HUDEP-2 (cell line): ENCODE results near the gene DHDDS.

ENCODE experiments used
- DNase-seq, 76 experiments: peaks; one replicate each; lab custom pipeline; 2025; ENCODE audit not compliant: unreplicated experiment in 76 of 76; lab: John Stamatoyannopoulos, UW

Gene DHDDS

GRCh38 chr1:26413031-26413430 is 19.1 kb upstream of the DHDDS start:
- no peak for DNase-seq

- peak in 70 of 76 experiments; percentile 7 to 79 (median 58) for DNase-seq
These were observed 14.9 kb upstream of the DHDDS start for GRCh38 chr1:26417111-26417759.

GRCh38 chr1:26418865-26419349 is 13.2 kb upstream of the DHDDS start:
- no peak for DNase-seq

GRCh38 chr1:26419494-26419893 is 12.6 kb upstream of the DHDDS start:
- no peak for DNase-seq

DNA sequence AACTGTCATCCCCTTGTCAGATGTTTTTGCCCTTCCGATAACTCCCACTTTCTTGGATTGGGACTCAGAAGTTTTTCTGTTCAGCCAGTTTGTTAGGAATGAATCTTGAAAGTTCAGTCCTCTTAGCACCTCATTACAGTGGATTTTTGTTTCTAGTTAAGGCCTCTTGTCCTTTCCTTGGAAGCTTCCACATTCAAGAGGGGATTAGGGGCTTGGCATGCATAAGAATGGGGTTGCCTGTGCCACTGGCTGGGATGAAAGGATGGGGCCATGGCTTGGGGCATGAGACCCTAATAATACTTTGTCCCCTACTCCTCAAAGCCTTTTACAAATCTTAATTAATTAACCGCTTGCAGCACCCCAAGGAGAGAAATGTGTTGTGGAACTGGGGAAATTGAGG is 2.4 kb upstream of the DHDDS start:
- DNase-seq: no peak

DNA sequence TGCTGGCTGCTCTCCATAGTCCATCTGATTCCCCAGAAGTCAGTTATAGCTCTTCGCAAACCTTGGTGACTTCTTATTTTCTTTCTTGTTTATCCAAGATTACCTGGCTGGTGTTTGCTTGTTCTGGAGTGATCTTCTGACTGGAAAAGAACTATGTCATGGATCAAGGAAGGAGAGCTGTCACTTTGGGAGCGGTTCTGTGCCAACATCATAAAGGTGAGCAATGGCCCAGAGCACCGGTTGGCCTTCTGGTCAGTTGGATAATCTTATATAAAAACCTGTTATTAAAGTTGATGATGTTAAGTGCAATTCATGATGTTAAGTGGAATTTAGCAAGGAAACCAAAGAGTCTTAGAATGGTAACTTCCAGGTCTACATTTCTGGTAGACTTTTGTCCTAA is 672 bp downstream of the DHDDS start:
- DNase-seq: no peak

- DNase-seq: no peak
These were observed 2.1 kb downstream of the DHDDS start for GRCh38 chr1:26434161-26434752.

DNA sequence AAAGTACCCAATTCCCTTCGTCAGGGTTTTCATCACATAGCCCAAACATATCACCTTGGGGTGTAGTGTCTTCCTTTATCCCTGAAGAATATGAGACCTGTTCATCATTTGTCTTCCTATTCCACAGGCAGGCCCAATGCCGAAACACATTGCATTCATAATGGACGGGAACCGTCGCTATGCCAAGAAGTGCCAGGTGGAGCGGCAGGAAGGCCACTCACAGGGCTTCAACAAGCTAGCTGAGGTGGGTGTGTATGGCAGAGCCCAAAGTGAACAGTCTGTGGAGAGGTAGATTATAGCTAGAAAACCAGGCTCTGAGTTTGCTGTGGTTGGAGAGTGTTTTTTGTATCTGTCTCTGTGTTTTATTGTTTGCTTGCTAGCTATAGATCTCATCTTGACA is 5.9 kb downstream of the DHDDS start:
- no peak for DNase-seq

DNA sequence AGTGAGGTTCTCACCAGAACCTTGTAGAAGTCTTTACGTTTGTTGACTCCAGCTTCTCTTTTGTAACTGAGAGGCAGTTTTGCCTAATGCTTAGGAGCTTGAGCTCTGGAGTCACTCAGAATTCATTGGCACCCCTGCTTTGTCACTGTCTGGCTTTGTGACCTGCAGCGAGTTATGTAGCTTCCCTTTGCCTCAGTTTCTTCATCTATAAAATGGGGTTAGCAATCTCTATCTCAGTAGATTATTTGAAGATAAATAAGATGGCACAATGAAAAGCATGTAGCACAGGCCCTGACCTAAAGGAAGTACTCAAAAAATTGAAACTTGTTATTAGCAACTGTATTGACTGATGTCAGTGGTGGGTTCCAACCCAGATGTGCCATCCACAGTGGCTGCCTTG is 8.1 kb downstream of the DHDDS start:
- DNase-seq: no peak

DNA sequence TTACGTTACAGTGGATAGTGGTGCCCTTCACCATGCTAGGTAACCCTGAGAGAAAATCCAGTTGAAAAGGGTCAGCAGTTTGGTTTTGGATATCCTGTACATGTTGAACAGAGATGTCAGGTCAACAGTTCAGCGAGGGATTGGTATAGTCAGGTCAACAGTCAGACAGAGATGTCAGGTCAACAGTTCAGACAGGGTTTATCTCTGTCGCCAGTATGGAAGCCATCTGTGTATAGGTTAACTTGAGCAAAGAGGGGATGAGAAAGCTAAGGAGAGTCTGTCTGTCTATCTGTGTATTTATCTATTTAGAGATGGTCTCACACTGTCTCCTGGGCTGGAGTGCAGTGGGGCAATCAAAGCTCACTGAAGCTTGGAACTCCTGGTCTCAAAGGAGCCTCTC is 17.7 kb downstream of the DHDDS start:
- no peak for DNase-seq

- no peak for DNase-seq
These were observed 18.8 kb downstream of the DHDDS start for GRCh38 chr1:26450908-26451307.

DNA sequence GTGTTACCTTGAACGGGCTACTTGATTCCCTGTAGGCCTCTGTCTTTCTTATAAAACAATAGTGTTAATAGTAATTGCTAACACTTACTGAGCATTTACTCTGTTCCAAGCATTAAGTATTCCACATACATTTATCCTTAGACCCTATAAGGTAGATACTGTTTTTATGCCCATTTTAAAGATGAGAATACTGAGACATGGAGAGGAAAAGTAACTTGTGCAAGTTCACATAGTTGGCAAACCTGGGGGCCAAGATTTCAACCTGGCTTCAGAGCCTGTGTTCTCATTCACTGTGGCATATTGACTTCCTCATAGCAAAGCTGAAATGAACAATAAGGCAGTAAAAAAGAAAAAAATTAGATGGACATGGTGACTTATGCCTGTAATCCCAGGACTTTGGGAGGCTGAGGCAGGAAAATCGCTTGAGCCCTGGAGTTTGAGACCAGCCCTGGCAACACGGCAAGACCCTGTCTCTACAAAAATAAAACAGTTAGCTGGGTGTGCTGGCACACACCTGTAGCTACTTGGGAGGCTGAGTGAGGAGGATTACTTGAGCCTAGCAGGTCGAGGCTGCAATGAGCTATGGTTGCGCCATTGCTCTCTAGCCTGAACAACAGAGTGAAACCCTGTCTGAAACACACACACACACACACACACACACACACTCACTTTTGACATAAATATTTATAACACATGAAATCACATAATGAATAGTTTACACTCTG is 20.5 kb downstream of the DHDDS start:
- DNase-seq: no peak

GRCh38 chr1:26459148-26459547 is 27.0 kb downstream of the DHDDS start:
- no peak for DNase-seq

DNA sequence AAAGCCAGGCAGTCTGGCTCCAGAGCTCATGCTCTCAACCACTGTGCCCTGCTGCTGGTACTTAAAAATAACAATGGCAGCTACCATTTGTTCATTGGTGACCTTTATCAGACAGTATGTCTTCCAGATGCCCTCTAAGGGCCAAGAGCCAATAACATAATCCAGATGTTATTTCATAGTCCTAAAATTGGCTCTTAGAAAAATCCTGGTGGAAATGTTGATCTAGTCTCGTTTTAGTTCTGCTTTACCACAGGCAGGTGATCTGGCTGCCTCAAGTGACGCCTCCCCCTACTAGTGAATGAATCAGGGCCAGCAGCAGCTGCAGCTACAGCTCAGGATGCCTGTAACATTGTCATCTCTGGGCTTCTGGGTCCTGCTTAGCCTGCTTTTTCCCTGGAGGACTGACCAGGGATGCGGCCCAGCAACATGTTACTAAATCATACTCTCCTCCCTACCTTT is 27.5 kb downstream of the DHDDS start:
- no peak for DNase-seq

DNA sequence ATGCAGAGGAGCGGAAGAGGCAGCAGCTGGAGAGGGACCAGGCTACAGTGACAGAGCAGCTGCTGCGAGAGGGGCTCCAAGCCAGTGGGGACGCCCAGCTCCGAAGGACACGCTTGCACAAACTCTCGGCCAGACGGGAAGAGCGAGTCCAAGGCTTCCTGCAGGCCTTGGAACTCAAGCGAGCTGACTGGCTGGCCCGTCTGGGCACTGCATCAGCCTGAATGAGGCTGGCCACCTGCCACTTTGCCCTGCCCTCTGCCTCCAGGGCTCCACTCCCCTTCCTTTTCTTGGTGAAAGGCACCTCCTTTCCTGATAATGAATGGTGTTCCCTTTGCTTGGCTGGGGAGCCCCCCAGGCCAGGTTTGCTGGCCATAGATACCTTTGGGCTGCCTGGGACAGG is 36.8 kb downstream of the DHDDS start:
- peak in 2 of 76 experiments; percentile 20 to 37 for DNase-seq

- DNase-seq: no peak
These were observed 37.4 kb downstream of the DHDDS start for GRCh38 chr1:26469558-26469957.

- peak in 1 of 76 experiments; percentile 7 for DNase-seq
These were observed 38.9 kb downstream of the DHDDS start for GRCh38 chr1:26470878-26471497.

DNA sequence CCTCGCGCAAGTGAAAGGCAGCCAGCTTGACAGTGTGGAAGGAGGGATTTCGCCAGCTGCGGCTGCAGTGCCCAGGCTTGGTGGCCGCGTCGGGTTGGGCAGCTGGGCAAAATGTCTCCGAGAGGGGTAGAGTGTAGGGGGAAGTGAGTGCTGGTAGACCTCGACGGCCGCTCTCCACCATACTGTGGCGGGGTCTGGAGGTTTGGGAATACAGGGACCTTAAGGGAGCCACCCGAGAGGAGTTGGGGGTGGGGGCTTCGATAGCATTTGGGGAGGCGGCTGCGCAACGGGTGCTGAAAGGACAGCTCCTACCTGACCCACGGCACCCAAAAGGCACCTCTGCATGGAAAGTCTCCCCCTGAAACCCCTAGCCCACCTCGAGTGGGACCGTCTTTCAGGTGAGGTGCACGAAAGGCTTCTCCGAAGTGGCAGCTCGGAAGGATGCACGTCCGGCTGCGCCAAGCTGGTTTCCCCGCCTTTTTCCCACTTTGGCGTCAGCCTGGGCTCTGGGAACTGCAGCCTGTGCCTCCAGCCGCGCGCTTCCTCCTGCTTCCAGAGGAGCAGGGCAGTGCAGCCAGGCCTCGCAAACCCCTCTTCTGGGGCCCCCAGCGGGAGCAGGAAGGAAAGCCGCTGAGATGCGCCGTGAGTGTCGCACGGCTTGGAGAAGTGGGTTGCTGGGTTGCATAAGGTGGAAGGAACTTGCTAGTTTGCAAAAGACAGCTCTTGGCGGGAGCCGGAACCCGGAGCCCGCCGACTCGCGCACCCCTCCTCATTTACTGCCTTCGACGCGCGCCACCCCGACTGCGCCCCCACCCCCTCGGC is 39.6 kb downstream of the DHDDS start:
- DNase-seq: peak in 39 of 76 experiments; percentile 7 to 76 (median 45)

- DNase-seq: peak in 75 of 76 experiments; percentile 14 to 92 (median 82)
These were observed 40.3 kb downstream of the DHDDS start, which contains the start of gene HMGN2 for GRCh38 chr1:26472320-26472900. TSS of gene HMGN2 (plus strand) at chr1:26472440. CDS start at chr1:26472613, 173 bp downstream.
